Measurements from ENCODE around the gene TBX6. TPM values are rescaled to one million over a fixed set of nuclear protein-coding genes. Genes with fewer than 3 reads are reported as not detected.

Gene TBX6
- 0.34 and 0.85 TPM in 2 replicates for total RNA-seq

DNA sequence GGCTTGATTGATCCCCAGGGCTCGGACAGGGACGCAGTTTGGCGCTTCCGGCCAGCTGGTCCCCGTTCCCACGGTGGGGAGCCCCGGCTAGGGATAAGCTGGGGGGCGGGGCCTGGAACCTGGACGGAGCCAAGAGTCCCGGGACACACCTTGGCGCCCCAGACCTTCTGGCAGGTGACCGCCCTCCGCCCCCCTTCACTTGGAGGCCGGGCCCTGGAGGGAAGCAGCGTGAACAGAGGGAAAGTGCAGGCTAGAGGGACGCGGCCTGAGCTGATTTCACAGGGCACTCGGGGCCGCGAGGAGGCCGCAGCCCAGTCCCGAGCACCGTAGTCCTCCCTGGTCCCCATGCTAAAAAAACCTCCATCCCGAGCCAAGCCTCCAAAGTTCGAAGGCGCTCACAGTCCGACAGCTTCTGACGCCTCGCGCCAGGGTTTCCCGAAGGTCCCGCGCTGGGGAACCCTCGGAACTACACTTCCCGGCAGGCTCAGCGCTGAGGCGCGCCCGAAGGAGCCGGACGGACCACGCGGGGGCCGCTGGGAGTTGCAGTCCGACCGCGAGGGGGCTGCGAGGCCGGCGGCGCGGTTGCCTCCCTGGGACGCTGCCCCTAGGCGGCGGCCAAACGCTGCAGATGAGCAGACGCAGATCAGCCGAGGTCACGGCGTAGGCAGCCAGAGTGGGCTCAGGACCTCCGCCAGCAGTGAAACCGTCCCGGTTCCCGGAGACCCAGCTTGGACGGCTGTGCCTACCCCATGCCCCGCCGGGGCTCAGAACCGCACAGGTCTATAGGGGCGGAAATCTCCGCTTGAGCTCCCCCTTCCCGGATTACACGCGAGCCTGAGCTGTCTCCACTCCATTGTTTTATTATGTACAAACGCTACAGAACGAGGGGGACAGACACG is at the start of gene TBX6:
TBX6 (minus strand) TSS at position 451 of the 899 bp plus-strand sequence. CDS start 731 bp downstream, outside the sequence.

GRCh38 chr16:30113031-30113710 is 21.4 kb upstream of the TBX6 start, which contains the start of gene GDPD3:
TSS of gene GDPD3 (minus strand) at chr16:30113537. CDS start at chr16:30113478, 59 bp downstream.

GRCh38 chr16:30096105-30096861 is 4.6 kb upstream of the TBX6 start, which contains the start of gene YPEL3:
TSS of gene YPEL3 (minus strand) at chr16:30096213. CDS start at chr16:30095482, 731 bp downstream.

GRCh38 chr16:30075503-30076275 is 16.0 kb downstream of the TBX6 start, which contains the start of gene PPP4C:
TSS of gene PPP4C (plus strand) at chr16:30075994. CDS start at chr16:30076378, 384 bp downstream.

GRCh38 chr16:30065102-30065942 is 26.4 kb downstream of the TBX6 start, which contains the start of gene ALDOA:
TSS of gene ALDOA (plus strand) at chr16:30065760. CDS start at chr16:30066898, 1,138 bp downstream.

Other genes starting within 250 kb of the TBX6 start
- gene CDIPT, start 228.7 kb downstream of the TBX6 start, total RNA-seq: 45.5 and 62.7 TPM in 2 replicates
- 4.8 and 18.9 TPM in 2 replicates for gene SEZ6L2, start 192.4 kb downstream of the TBX6 start, total RNA-seq
- gene ASPHD1, start 191.4 kb downstream of the TBX6 start, total RNA-seq: 1.6 and 4.4 TPM in 2 replicates
- gene KCTD13, start 165.7 kb downstream of the TBX6 start, total RNA-seq: 9.2 and 13.3 TPM in 2 replicates
- gene TMEM219, start 129.8 kb downstream of the TBX6 start, total RNA-seq: 49.9 and 50.0 TPM in 2 replicates
- gene TAOK2, start 118.1 kb downstream of the TBX6 start, total RNA-seq: 20.5 and 43.8 TPM in 2 replicates
- gene HIRIP3, start 96.3 kb downstream of the TBX6 start, total RNA-seq: 8.2 and 11.7 TPM in 2 replicates
- gene INO80E, start 95.7 kb downstream of the TBX6 start, total RNA-seq: 14.4 and 19.4 TPM in 2 replicates
- gene DOC2A, start 80.9 kb downstream of the TBX6 start, total RNA-seq: 0.21 TPM in 1 of 2 replicates, not detected in the other
- gene C16orf92, start 68.7 kb downstream of the TBX6 start, total RNA-seq: not detected in 2 replicates
- gene TLCD3B, start 60.7 kb downstream of the TBX6 start, total RNA-seq: not detected in 2 replicates
- 295 and 817 TPM in 2 replicates for gene ALDOA, start 26.2 kb downstream of the TBX6 start, total RNA-seq
- 136 and 178 TPM in 2 replicates for gene PPP4C, start 15.9 kb downstream of the TBX6 start, total RNA-seq
- 5.1 and 14.5 TPM in 2 replicates for gene YPEL3, start 4.3 kb upstream of the TBX6 start, total RNA-seq
- gene GDPD3, start 21.6 kb upstream of the TBX6 start, total RNA-seq: 1.8 and 3.8 TPM in 2 replicates
- gene MAPK3, start 31.3 kb upstream of the TBX6 start, total RNA-seq: 7.1 and 7.2 TPM in 2 replicates
- 0.78 and 1.0 TPM in 2 replicates for gene CORO1A, start 91.7 kb upstream of the TBX6 start, total RNA-seq
- gene BOLA2B, start 101.7 kb upstream of the TBX6 start, total RNA-seq: 32.4 and 51.9 TPM in 2 replicates
- gene SLX1A, start 102.0 kb upstream of the TBX6 start, total RNA-seq: 19.6 and 47.2 TPM in 2 replicates
- gene SULT1A3, start 107.3 kb upstream of the TBX6 start, total RNA-seq: 1.0 and 1.9 TPM in 2 replicates
- under 0.01 and 1.8 TPM in 2 replicates for gene NPIPB13, start 156.6 kb upstream of the TBX6 start, total RNA-seq